ENCODE measurements around the gene SAP30L. TPM values are rescaled to one million over a fixed set of nuclear protein-coding genes. Genes with fewer than 3 reads are reported as not detected.

SAP30L gene
- total RNA-seq, 1 experiment from 2014 or later, result 9.7 TPM

GRCh38 chr5:154476354-154477205, 30.8 kb downstream of the SAP30L start:
- no peak for DNase-seq (ENCODE audit: low read depth)
- in situ Hi-C loops (cut with HindIII; ENCODE audit: low pct_unique_long_range_greater_than_20kb, low sequenced_read_pairs), result no loop called here

GRCh38 chr5:154477382-154478223, 31.8 kb downstream of the SAP30L start:
- in situ Hi-C loops (cut with HindIII; ENCODE audit: low pct_unique_long_range_greater_than_20kb, low sequenced_read_pairs), result no loop called here
- no peak for DNase-seq (ENCODE audit: low read depth)

GRCh38 chr5:154478224-154478565, 32.4 kb downstream of the SAP30L start, which contains the start of gene HAND1:
Gene HAND1 (minus strand): TSS chr5:154478227. CDS start chr5:154478008, 219 bp downstream.
- no peak for DNase-seq (ENCODE audit: low read depth)
- in situ Hi-C loops (cut with HindIII; ENCODE audit: low pct_unique_long_range_greater_than_20kb, low sequenced_read_pairs), result no loop called here

- in situ Hi-C loops (cut with HindIII; ENCODE audit: low pct_unique_long_range_greater_than_20kb, low sequenced_read_pairs), result no loop called here
- no peak for DNase-seq (ENCODE audit: low read depth)
These were observed 33.0 kb downstream of the SAP30L start for GRCh38 chr5:154478752-154479159.

- in situ Hi-C loops (cut with HindIII; ENCODE audit: low pct_unique_long_range_greater_than_20kb, low sequenced_read_pairs), result no loop called here
- DNase-seq (ENCODE audit: low read depth), result no peak
These were observed 33.6 kb downstream of the SAP30L start for GRCh38 chr5:154479160-154479943.

- in situ Hi-C loops (cut with HindIII; ENCODE audit: low pct_unique_long_range_greater_than_20kb, low sequenced_read_pairs), result no loop called here
- DNase-seq (ENCODE audit: low read depth), result no peak
These were observed 34.4 kb downstream of the SAP30L start for GRCh38 chr5:154479944-154480750.

- DNase-seq (ENCODE audit: low read depth), result no peak
- in situ Hi-C loops (cut with HindIII; ENCODE audit: low pct_unique_long_range_greater_than_20kb, low sequenced_read_pairs), result no loop called here
These were observed 35.0 kb downstream of the SAP30L start for GRCh38 chr5:154480847-154481246.

- in situ Hi-C loops (cut with HindIII; ENCODE audit: low pct_unique_long_range_greater_than_20kb, low sequenced_read_pairs), result no loop called here
- DNase-seq (ENCODE audit: low read depth), result no peak
These were observed 36.0 kb downstream of the SAP30L start for GRCh38 chr5:154481584-154482381.

- no peak for DNase-seq (ENCODE audit: low read depth)
- in situ Hi-C loops (cut with HindIII; ENCODE audit: low pct_unique_long_range_greater_than_20kb, low sequenced_read_pairs), result no loop called here
These were observed 37.0 kb downstream of the SAP30L start for GRCh38 chr5:154482528-154483449.

- in situ Hi-C loops (cut with HindIII; ENCODE audit: low pct_unique_long_range_greater_than_20kb, low sequenced_read_pairs), result no loop called here
- DNase-seq (ENCODE audit: low read depth), result no peak
These were observed 38.0 kb downstream of the SAP30L start for GRCh38 chr5:154483654-154484392.

GRCh38 chr5:154484393-154485095, 38.7 kb downstream of the SAP30L start:
- in situ Hi-C loops (cut with HindIII; ENCODE audit: low pct_unique_long_range_greater_than_20kb, low sequenced_read_pairs), result no loop called here
- no peak for DNase-seq (ENCODE audit: low read depth)

- no peak for DNase-seq (ENCODE audit: low read depth)
- in situ Hi-C loops (cut with HindIII; ENCODE audit: low pct_unique_long_range_greater_than_20kb, low sequenced_read_pairs), result no loop called here
These were observed 39.3 kb downstream of the SAP30L start for GRCh38 chr5:154485096-154485491.

- in situ Hi-C loops (cut with HindIII; ENCODE audit: low pct_unique_long_range_greater_than_20kb, low sequenced_read_pairs), result no loop called here
- DNase-seq (ENCODE audit: low read depth), result no peak
These were observed 40.1 kb downstream of the SAP30L start for GRCh38 chr5:154485850-154486426.

- in situ Hi-C loops (cut with HindIII; ENCODE audit: low pct_unique_long_range_greater_than_20kb, low sequenced_read_pairs), result no loop called here
- DNase-seq (ENCODE audit: low read depth), result no peak
These were observed 40.6 kb downstream of the SAP30L start for GRCh38 chr5:154486427-154486866.

GRCh38 chr5:154487541-154487940, 41.7 kb downstream of the SAP30L start:
- in situ Hi-C loops (cut with HindIII; ENCODE audit: low pct_unique_long_range_greater_than_20kb, low sequenced_read_pairs), result no loop called here
- DNase-seq (ENCODE audit: low read depth), result no peak

Data from Caki2 (cell line).